GM18858 (cell line): Measurements from ENCODE around the gene FIGNL1.

Source experiments
- ATAC-seq: cut with Tn5 transposase; IDR thresholded peaks from one replicate; pipeline ENCODE4 v1.9.1; 2021; ENCODE audit not compliant: unreplicated experiment

The FIGNL1 gene

GRCh38 chr7:50397971-50398324, 52.2 kb downstream of the FIGNL1 start:
- ATAC-seq, result no peak

- ATAC-seq, result peak; percentile 67
These were observed 52.7 kb downstream of the FIGNL1 start for GRCh38 chr7:50397320-50397970.

- ATAC-seq, result peak; percentile 12
These were observed 53.3 kb downstream of the FIGNL1 start for GRCh38 chr7:50396856-50397255.

GRCh38 chr7:50394315-50394714, 55.8 kb downstream of the FIGNL1 start:
- no peak for ATAC-seq
